Measurements from ENCODE around the gene GTF3C1. TPM values are rescaled to one million over a fixed set of nuclear protein-coding genes. Genes with fewer than 3 reads are reported as not detected.
"Not testable (repeated sequence)": the region's sequence is repeated elsewhere in the genome, so short reads cannot be mapped to it uniquely, and the experiment has no call there.

Gene GTF3C1
- total RNA-seq, 1 experiment from 2014 or later, result 107 TPM

GRCh38 chr16:27434141-27435051 lies 115.3 kb downstream of the GTF3C1 start:
- H3K27me3 ChIP-seq (ENCODE audit: control insufficient read depth, insufficient read depth, low read length), result no peaks in the 10 kb centered on the region
- H3K36me3 ChIP-seq (replicated peaks; ENCODE audit: control insufficient read depth, insufficient read depth, low read length), result no peaks in the 10 kb centered on the region
- H3K4me3 ChIP-seq (ENCODE audit: insufficient read depth, low read depth, low read length), result no peak overlapping the region
- no peak for DNase-seq

DNA sequence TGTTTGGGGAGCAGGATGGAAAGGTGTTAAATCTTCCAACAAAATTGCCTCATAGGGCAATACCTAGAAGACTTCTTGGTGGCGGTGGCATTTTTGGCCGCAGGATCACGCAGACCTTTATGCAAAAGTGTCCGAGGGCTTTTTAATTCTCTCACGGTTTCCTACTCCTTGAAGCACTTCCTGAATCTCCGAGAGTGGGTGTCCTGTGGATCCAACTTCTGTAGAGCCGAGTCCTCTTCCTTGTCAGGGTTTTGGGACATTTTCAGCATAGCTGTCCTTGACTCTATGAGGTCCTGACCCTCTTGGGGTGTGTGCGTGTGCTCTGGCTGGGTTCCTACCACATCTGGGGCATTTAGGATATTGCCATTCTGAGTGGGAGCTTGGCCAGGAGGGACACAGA lies 116.1 kb downstream of the GTF3C1 start:
- Histone ChIP-seq H3K27me3 (ENCODE audit: control insufficient read depth, insufficient read depth, low read length) (no peaks in the 10 kb centered on the region), H3K4me3 (ENCODE audit: insufficient read depth, low read depth, low read length) (no peak overlapping the region)
- DNase-seq, result no peak

DNA sequence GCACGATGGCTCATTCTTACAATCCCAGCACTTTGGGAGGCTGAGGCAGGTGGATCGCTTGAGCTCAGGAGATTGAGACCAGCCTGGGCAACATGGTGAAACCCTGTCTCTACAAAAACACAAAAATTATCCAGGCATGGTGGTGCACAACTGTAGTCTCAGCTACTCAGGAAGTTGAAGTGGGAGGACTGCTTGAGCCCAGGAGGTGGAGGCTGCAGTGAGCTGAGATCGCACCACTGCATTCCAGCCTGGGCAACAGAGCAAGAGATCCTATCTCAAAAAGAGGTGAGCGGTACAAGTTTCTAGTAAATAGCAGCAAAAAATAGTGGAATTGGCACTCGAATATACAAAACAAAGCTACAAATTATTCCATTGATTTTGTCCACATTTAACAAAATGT lies 116.5 kb downstream of the GTF3C1 start:
- H3K36me3 ChIP-seq (replicated peaks; ENCODE audit: control insufficient read depth, insufficient read depth, low read length); DNase-seq; H3K27me3 ChIP-seq (ENCODE audit: control insufficient read depth, insufficient read depth, low read length); H3K4me3 ChIP-seq (ENCODE audit: insufficient read depth, low read depth, low read length): not testable (repeated sequence)

More for the DNA sequence above, 116.1 kb downstream of the GTF3C1 start:
- no peaks in the 10 kb centered on the region for H3K36me3 ChIP-seq (replicated peaks; ENCODE audit: control insufficient read depth, insufficient read depth, low read length)

- Histone ChIP-seq H3K36me3 (replicated peaks; ENCODE audit: control insufficient read depth, insufficient read depth, low read length) (no peaks in the 10 kb centered on the region), H3K4me3 (ENCODE audit: insufficient read depth, low read depth, low read length) (no peak overlapping the region)
- DNase-seq, result no peak
Observed at GRCh38 chr16:27432558-27432957, 117.2 kb downstream of the GTF3C1 start.

GRCh38 chr16:27431773-27432532 lies 117.8 kb downstream of the GTF3C1 start:
- H3K36me3 ChIP-seq (replicated peaks; ENCODE audit: control insufficient read depth, insufficient read depth, low read length), result no peaks in the 10 kb centered on the region
- DNase-seq, result no peak
- H3K4me3 ChIP-seq (ENCODE audit: insufficient read depth, low read depth, low read length), result no peak overlapping the region
- no peaks in the 10 kb centered on the region for H3K27me3 ChIP-seq (ENCODE audit: control insufficient read depth, insufficient read depth, low read length)

More at GRCh38 chr16:27432558-27432957, 117.2 kb downstream of the GTF3C1 start:
- H3K27me3 ChIP-seq (ENCODE audit: control insufficient read depth, insufficient read depth, low read length), result no peaks in the 10 kb centered on the region

- no peak for DNase-seq
- Histone ChIP-seq H3K36me3 (replicated peaks; ENCODE audit: control insufficient read depth, insufficient read depth, low read length) (no peaks in the 10 kb centered on the region), H3K4me3 (ENCODE audit: insufficient read depth, low read depth, low read length) (no peak overlapping the region), H3K27me3 (ENCODE audit: control insufficient read depth, insufficient read depth, low read length) (no peaks in the 10 kb centered on the region)
Observed at GRCh38 chr16:27430923-27431484, 118.7 kb downstream of the GTF3C1 start.

DNA sequence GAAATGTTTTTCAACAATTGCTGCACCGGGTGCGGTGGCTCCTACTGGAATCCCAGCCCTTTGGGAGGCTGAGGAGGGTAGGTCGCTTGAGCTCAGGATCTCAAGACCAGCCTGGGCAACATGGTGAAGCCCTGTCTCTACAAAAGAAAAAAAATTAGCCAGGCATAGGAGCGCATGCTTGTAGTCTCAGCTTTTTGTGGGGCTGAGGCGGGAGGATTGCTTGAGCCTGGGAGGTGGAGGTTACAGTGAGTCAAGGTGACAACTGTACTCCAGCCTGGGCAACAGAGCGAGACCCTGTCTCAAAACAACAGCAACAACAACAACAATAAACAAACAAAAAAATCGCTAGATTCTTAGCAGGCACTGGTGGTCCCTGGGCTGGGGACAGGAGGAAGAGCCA lies 119.2 kb downstream of the GTF3C1 start:
- Histone ChIP-seq H3K36me3 (replicated peaks; ENCODE audit: control insufficient read depth, insufficient read depth, low read length) (no peaks in the 10 kb centered on the region), H3K27me3 (ENCODE audit: control insufficient read depth, insufficient read depth, low read length) (no peaks in the 10 kb centered on the region), H3K4me3 (ENCODE audit: insufficient read depth, low read depth, low read length) (no peak overlapping the region)
- no peak for DNase-seq

DNA sequence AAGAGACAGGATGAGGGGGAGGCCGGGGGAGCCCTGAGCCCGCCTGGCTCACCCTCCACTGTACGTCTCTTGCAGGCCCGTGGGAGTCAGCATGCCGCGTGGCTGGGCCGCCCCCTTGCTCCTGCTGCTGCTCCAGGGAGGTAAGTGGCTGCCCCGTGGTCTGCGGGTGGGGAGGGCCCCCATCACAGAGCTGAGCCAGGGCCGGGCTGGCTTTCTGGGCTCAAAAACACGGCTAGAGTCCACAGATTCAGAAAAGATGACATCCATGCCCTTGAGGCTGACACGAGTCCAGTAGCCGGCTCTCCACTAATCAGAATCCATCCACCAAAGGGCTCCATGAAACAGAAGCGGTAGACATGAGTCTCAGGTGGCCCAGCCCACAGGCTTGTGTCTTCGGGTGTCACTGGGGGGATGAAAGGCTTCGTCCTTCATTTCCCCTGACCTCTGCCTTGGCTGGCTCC lies 119.7 kb downstream of the GTF3C1 start:
- H3K27me3 ChIP-seq (ENCODE audit: control insufficient read depth, insufficient read depth, low read length), result no peaks in the 10 kb centered on the region
- H3K4me3 ChIP-seq (ENCODE audit: insufficient read depth, low read depth, low read length), result no peak overlapping the region
- no peak for DNase-seq

DNA sequence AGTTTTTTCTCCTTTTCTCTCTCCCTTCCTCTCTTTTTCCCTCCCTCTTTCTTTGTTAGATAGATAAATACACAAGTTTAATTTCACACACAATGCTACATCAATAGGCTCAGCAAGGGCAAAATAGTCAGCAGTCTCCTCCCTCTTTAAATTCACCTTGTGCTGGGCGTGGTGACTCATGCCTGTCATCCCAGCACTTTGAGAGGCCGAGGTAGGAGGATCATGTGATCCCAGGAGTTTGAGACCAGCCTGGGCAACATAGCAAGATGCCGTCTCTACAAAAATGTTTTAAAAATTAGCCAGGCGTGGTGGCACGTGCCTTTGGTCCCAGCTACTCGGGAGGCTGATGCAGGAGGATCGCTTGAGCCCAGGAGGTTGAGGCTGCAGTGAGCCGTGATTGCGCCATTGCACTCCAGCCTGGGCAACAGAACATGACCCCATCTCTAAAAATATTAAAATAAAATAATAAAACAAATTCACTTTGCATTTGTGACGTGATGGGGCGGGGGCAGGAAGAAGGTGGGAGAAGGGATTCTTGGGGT lies 120.3 kb downstream of the GTF3C1 start:
- no peak for DNase-seq
- Histone ChIP-seq H3K4me3 (ENCODE audit: insufficient read depth, low read depth, low read length) (no peak overlapping the region), H3K27me3 (ENCODE audit: control insufficient read depth, insufficient read depth, low read length) (no peaks in the 10 kb centered on the region), H3K36me3 (replicated peaks; ENCODE audit: control insufficient read depth, insufficient read depth, low read length) (no peaks in the 10 kb centered on the region)

More for the DNA sequence above, 119.7 kb downstream of the GTF3C1 start:
- H3K36me3 ChIP-seq (replicated peaks; ENCODE audit: control insufficient read depth, insufficient read depth, low read length), result no peaks in the 10 kb centered on the region

- H3K36me3 ChIP-seq (replicated peaks; ENCODE audit: control insufficient read depth, insufficient read depth, low read length), result no peaks in the 10 kb centered on the region
- DNase-seq, result peak; percentile 58
- H3K27me3 ChIP-seq (ENCODE audit: control insufficient read depth, insufficient read depth, low read length), result no peaks in the 10 kb centered on the region
- H3K4me3 ChIP-seq (ENCODE audit: insufficient read depth, low read depth, low read length), result no peak overlapping the region
Observed at GRCh38 chr16:27428026-27428785, 121.5 kb downstream of the GTF3C1 start.

GRCh38 chr16:27427538-27427937 lies 122.2 kb downstream of the GTF3C1 start:
- Histone ChIP-seq H3K27me3 (ENCODE audit: control insufficient read depth, insufficient read depth, low read length) (no peaks in the 10 kb centered on the region), H3K36me3 (replicated peaks; ENCODE audit: control insufficient read depth, insufficient read depth, low read length) (no peaks in the 10 kb centered on the region), H3K4me3 (ENCODE audit: insufficient read depth, low read depth, low read length) (no peak overlapping the region)
- no peak for DNase-seq

DNA sequence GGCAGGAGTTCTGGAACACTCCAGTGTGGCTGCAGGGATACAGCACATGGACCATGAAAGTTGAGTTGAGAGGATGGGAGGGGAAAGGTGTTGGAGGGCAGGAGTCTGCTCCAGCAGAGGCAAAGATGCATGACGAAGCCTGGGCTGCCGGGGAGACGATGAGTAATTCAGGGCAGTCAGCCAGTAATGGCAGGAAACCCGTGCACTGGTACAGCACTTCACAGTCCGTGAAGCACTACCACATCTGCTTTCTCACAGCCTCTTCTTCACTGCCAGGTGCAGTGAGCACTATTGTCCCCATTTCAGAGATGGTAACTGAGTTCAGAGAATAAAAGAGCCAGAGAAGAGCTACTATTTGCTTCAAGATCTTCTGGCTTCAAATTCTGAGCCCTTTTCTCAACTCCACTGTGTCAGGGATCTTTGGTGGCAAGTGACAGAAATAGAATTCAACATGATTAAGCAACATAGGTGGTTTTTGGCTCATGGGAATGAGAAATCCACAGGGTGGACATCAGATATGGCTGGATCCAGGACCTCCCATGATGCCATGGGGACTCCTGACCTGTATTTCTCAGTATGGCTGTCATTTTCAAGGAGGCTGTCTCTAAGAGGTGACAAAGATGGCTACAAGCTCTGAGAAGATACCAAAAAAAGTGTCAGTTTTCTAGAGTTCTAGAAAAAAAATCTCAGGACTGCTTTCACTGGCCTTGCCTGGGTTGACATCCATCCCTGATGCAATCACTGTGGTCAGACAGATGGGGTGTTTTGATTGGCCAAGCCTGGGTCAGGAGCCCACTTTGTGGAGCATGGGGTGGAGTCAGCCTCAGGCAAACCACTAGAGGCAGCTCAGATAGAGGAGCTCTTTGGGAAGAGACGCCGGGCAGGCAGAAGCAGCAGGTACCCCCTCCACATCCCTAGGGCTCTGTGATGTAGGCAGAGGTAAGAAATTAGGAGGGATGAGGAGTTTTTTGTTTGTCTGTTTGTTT lies 123.0 kb downstream of the GTF3C1 start:
- peak; percentile 71 for DNase-seq
- Histone ChIP-seq H3K27me3 (ENCODE audit: control insufficient read depth, insufficient read depth, low read length) (no peaks in the 10 kb centered on the region), H3K36me3 (replicated peaks; ENCODE audit: control insufficient read depth, insufficient read depth, low read length) (no peaks in the 10 kb centered on the region), H3K4me3 (ENCODE audit: insufficient read depth, low read depth, low read length) (no peak overlapping the region)

GRCh38 chr16:27425961-27426360 lies 123.8 kb downstream of the GTF3C1 start:
- no peak overlapping the region for H3K4me3 ChIP-seq (ENCODE audit: insufficient read depth, low read depth, low read length)
- DNase-seq, result no peak

More at GRCh38 chr16:27425961-27426360, 123.8 kb downstream of the GTF3C1 start:
- Histone ChIP-seq H3K27me3 (ENCODE audit: control insufficient read depth, insufficient read depth, low read length) (no peaks in the 10 kb centered on the region), H3K36me3 (replicated peaks; ENCODE audit: control insufficient read depth, insufficient read depth, low read length) (no peaks in the 10 kb centered on the region)

All from H7 (cell line).